Liver (tissue), 9 donors: ENCODE results near the gene SAMD4A. TPM values are rescaled to one million over a fixed set of nuclear protein-coding genes. Genes with fewer than 3 reads are reported as not detected.

Experiments
- DNase-seq: peaks from one replicate; pipeline ENCODE4 v3.0.0-alpha.2; 2017; ENCODE audit warnings: low spot score
- H3K27ac ChIP-seq, 2 donors: one replicate each; pipeline ENCODE4 v1.7.0; 2013; ENCODE audit warnings: inconsistent platforms in 2 of 2, low read length in 2 of 2, control low read depth in 1 of 2, low read depth in 1 of 2, mild to moderate bottlenecking in 1 of 2
- H3K27me3 ChIP-seq, 4 donors: one replicate each; pipeline versions ENCODE4 v1.6.1 to v1.7.0; 2013; ENCODE audit warnings: low read length in 3 of 4, inconsistent platforms in 1 of 4, mild to moderate bottlenecking in 1 of 4, moderate library complexity in 1 of 4; ENCODE audit not compliant: control insufficient read depth in 4 of 4, insufficient read depth in 4 of 4
- H3K36me3 ChIP-seq, 4 donors: one replicate each; pipeline versions ENCODE4 v1.6.1 to v1.7.0; 2013; ENCODE audit warnings: low read length in 3 of 4, mild to moderate bottlenecking in 3 of 4, low read depth in 1 of 4, moderate library complexity in 1 of 4; ENCODE audit not compliant: control insufficient read depth in 4 of 4, insufficient read depth in 3 of 4
- H3K4me1 ChIP-seq, 4 donors: one replicate each; pipeline versions ENCODE4 v1.6.1 to v1.7.0; 2013; ENCODE audit warnings: low read length in 3 of 4, mild to moderate bottlenecking in 3 of 4, moderate library complexity in 1 of 4; ENCODE audit not compliant: control insufficient read depth in 4 of 4, insufficient read depth in 4 of 4
- H3K4me3 ChIP-seq, 3 donors: one replicate each; pipeline versions ENCODE4 v1.6.1 to v1.7.0; 2013; ENCODE audit warnings: low read length in 3 of 3, control low read depth in 1 of 3, low read depth in 1 of 3, mild to moderate bottlenecking in 1 of 3
- H3K9ac ChIP-seq, 2 donors: one replicate each; pipeline ENCODE4 v1.7.0; 2013; ENCODE audit warnings: low read length in 2 of 2, mild to moderate bottlenecking in 2 of 2, moderate library complexity in 2 of 2, control low read depth in 1 of 2, low read depth in 1 of 2
- H3K9me3 ChIP-seq, 4 donors: one replicate each; pipeline versions ENCODE4 v1.6.1 to v1.7.0; 2013; ENCODE audit warnings: low read length in 3 of 4; ENCODE audit not compliant: control insufficient read depth in 4 of 4
- ATF3 ChIP-seq: IDR thresholded peaks from 2 replicates; pipeline ENCODE4 v1.6.1; 2016; ENCODE audit warnings: antibody characterized with exemption
- EGR1 ChIP-seq, 2 donors: IDR thresholded peaks; 2 replicates each; pipeline ENCODE4 v1.6.1; 2016 to 2018; ENCODE audit warnings: antibody characterized with exemption in 2 of 2, low read depth in 2 of 2
- FOXA1 ChIP-seq: IDR thresholded peaks from 2 replicates; pipeline ENCODE4 v1.6.1; 2016; ENCODE audit warnings: antibody characterized with exemption
- FOXA2 ChIP-seq: IDR thresholded peaks from 2 replicates; pipeline ENCODE4 v1.6.1; 2016; ENCODE audit warnings: antibody characterized with exemption
- GABPA ChIP-seq, 2 donors: IDR thresholded peaks in 1 of 2; conservative IDR thresholded peaks in 1 of 2; 2 replicates each; pipeline ENCODE4 v1.6.1; 2016; ENCODE audit warnings: antibody characterized with exemption in 2 of 2, mild to moderate bottlenecking in 1 of 2, moderate library complexity in 1 of 2
- HNF4A ChIP-seq, 2 donors: conservative IDR thresholded peaks; 2 replicates each; pipeline ENCODE4 v1.6.1; 2016; ENCODE audit warnings: antibody characterized with exemption in 2 of 2, mild to moderate bottlenecking in 2 of 2
- HNF4G ChIP-seq: IDR thresholded peaks from 2 replicates; pipeline ENCODE4 v1.6.1; 2016; ENCODE audit warnings: antibody characterized with exemption
- JUND ChIP-seq, 2 donors: IDR thresholded peaks; 2 replicates each; pipeline ENCODE4 v1.6.1; 2016; ENCODE audit warnings: antibody characterized with exemption in 2 of 2
- MAX ChIP-seq: IDR thresholded peaks from 2 replicates; pipeline ENCODE4 v1.6.1; 2016; ENCODE audit warnings: antibody characterized with exemption
- NR2F2 ChIP-seq: IDR thresholded peaks from 2 replicates; pipeline ENCODE4 v1.6.1; 2016; ENCODE audit warnings: antibody characterized with exemption
- RAD21 ChIP-seq, 2 donors: IDR thresholded peaks; 2 replicates each; pipeline ENCODE4 v1.6.1; 2016; ENCODE audit warnings: antibody characterized with exemption in 2 of 2, mild to moderate bottlenecking in 2 of 2
- REST ChIP-seq: IDR thresholded peaks from 2 replicates; pipeline ENCODE4 v1.6.1; 2016; ENCODE audit warnings: antibody characterized with exemption, mild to moderate bottlenecking
- RXRA ChIP-seq, 2 donors: IDR thresholded peaks; 2 replicates each; pipeline ENCODE4 v1.6.1; 2017 to 2018; ENCODE audit warnings: antibody characterized with exemption in 2 of 2, mild to moderate bottlenecking in 1 of 2
- SP1 ChIP-seq: IDR thresholded peaks from 2 replicates; pipeline ENCODE4 v1.6.1; 2018; ENCODE audit warnings: antibody characterized with exemption, mild to moderate bottlenecking
- TAF1 ChIP-seq: conservative IDR thresholded peaks from 2 replicates; pipeline ENCODE4 v1.6.1; 2016; ENCODE audit warnings: antibody characterized with exemption, mild to moderate bottlenecking
- YY1 ChIP-seq: IDR thresholded peaks from 2 replicates; pipeline ENCODE4 v1.6.1; 2016; ENCODE audit warnings: antibody characterized with exemption, mild to moderate bottlenecking
- ZBTB33 ChIP-seq: IDR thresholded peaks from 2 replicates; pipeline ENCODE4 v1.6.1; 2016; ENCODE audit warnings: antibody characterized with exemption
- WGBS: extraction: QIAGEN DNeasy Blood & Tissue Kit; methylation state at CpG from one replicate; pipeline ENCODE4 v1.1.7; 2013; 5-methylcytosine and 5-hydroxymethylcytosine counted together
- polyA plus RNA-seq, 2 donors: library from polyadenylated mRNA; stranded (reverse) in 1 of 2; unstranded in 1 of 2; fragments of 200-250 nt in 1 of 2; fragments of >200 nt in 1 of 2; fragmentation: Nextera tagmentation in 1 of 2; extraction: Ambion mirVana in 1 of 2; gene quantifications; one replicate each; pipeline versions ENCODE4 v1.2.1 to v1.2.3, GENCODE V29; 2013 to 2015
- total RNA-seq, 2 donors: library from RNA; depleted of rRNA; stranded (reverse); fragments of >200 nt; gene quantifications; one replicate each; pipeline ENCODE4 v1.2.3, GENCODE V29; 2014
- donor health status: healthy.
- donor health status: healthy.
- donor health status: healthy.
- donor health status: healthy.
- donor health status: healthy.

SAMD4A gene
- total and polyA plus RNA-seq, 4 donors: 4.3 to 17.8 (median 8.1) TPM

GRCh38 chr14:54568821-54569595 lies 2.1 kb downstream of the SAMD4A start:
- no peak for DNase-seq
- no peak overlapping the region for H3K4me3 ChIP-seq

GRCh38 chr14:54570047-54570446 lies 3.1 kb downstream of the SAMD4A start:
- no peak overlapping the region for H3K9ac ChIP-seq
- peaks cover 0 to 5% (median under 1%) of the 10 kb centered on the region in 4 donors for H3K9me3 ChIP-seq
- H3K4me3 ChIP-seq: no peak overlapping the region
- WGBS: 65% methylated on average over 5 of the region's 5 CpGs
- no peak for TF ChIP-seq NR2F2
- no peak for TF ChIP-seq RXRA (IDR thresholded peaks at IDR 0.05)
- TF ChIP-seq RAD21 (IDR thresholded peaks at IDR 0.05): no peak
- TF ChIP-seq FOXA2: no peak
- no peak for TF ChIP-seq ATF3
- TF ChIP-seq JUND (IDR thresholded peaks at IDR 0.05): no peak
- no peak for TF ChIP-seq HNF4A (conservative IDR thresholded peaks at IDR 0.05)
- no peak for TF ChIP-seq TAF1
- TF ChIP-seq FOXA1: no peak
- no peak for TF ChIP-seq MAX
- TF ChIP-seq ZBTB33: no peak
- no peak for TF ChIP-seq GABPA (IDR thresholded peaks at IDR 0.05 in 1 of 2, conservative IDR thresholded peaks at IDR 0.05 in 1 of 2)
- TF ChIP-seq EGR1 (IDR thresholded peaks at IDR 0.05; ENCODE audit: low read depth in 2 of 2): no peak
- TF ChIP-seq YY1: no peak
- TF ChIP-seq SP1: no peak
- TF ChIP-seq REST: no peak
- TF ChIP-seq HNF4G: no peak
- H3K27ac ChIP-seq: peak overlapping the region in 1 of 2 donors; percentile 57
- no peak for DNase-seq
- H3K36me3 ChIP-seq: no peaks in the 10 kb centered on the region
- H3K27me3 ChIP-seq: no peaks in the 10 kb centered on the region
- peaks cover 0 to 23% (median 17%) of the 10 kb centered on the region in 4 donors for H3K4me1 ChIP-seq

More at GRCh38 chr14:54568821-54569595, 2.1 kb downstream of the SAMD4A start:
- no peak overlapping the region for H3K9ac ChIP-seq
- H3K9me3 ChIP-seq: peaks cover 0 to 5% (median under 1%) of the 10 kb centered on the region in 4 donors
- TF ChIP-seq HNF4A (conservative IDR thresholded peaks at IDR 0.05) (no peak), FOXA1 (no peak), GABPA (IDR thresholded peaks at IDR 0.05 in 1 of 2, conservative IDR thresholded peaks at IDR 0.05 in 1 of 2) (no peak), NR2F2 (no peak), ATF3 (no peak), JUND (IDR thresholded peaks at IDR 0.05) (no peak), ZBTB33 (no peak)
- H3K27me3 ChIP-seq: no peaks in the 10 kb centered on the region
- H3K4me1 ChIP-seq: peaks cover 0 to 33% (median 20%) of the 10 kb centered on the region in 4 donors
- H3K27ac ChIP-seq: peak overlapping the region in 1 of 2 donors; percentile 34
- no peaks in the 10 kb centered on the region for H3K36me3 ChIP-seq
- 78% methylated on average over 13 of the region's 13 CpGs for WGBS
